ENCODE data around the gene HMGCL.
"Not testable (repeated sequence)": the region's sequence is repeated elsewhere in the genome, so short reads cannot be mapped to it uniquely, and the experiment has no call there.

The HMGCL gene

DNA sequence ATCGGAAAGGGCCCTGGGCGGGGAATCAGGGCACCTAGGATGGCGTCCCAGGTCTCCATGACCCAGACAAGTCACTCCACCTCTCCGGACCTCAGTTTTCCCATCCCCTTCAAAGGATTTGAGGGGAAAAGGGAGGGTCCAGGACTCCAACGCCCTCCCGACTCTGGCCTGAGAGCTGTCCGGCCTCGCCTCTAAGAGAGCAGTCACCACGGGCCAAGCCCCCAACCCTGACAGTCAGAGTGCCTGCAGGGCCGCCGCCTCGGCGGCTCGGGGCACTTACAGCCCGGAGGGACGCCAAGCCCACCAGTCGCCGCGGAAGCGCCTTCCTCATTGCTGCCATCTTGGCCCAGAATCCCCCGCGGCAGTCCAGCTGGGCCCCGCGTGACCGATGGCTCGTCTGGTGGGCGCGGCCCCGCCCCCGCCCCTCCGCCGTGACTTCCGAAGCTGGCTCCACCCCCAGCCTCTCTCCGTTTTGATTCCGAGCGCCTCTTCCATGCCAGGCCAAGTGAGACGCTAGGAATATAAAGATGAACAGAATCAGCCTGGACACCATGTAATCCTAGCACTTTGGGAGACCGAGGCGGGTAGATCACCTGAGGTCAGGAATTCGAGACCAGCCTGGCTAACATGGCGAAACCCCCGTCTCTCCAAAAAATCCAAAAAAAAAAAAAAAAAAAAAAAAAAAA is at the start of gene HMGCL:
HMGCL (minus strand) TSS at position 354 of the 686 bp plus-strand sequence; CDS start at position 340, 14 bp downstream.
- DNase-seq (ENCODE audit: low read depth) = peak; percentile 43

DNA sequence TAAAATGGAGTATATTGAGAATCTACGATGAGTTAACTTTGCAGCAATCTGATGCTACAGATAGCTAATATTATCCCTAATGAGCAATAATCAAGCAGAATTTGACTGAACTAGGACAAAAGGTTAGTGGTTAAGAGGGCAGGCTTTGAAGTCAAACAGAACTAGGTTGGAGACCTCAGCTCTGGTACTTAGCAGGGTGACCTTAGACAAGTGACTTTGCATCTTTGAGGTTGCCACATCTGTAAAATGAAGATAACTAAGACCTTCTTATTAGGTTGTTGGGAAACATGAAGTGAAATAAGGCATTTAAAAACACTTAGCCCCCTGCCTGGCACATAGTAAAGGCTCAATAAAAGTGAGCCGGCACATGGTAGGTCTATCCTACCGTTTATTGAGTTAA is 47.2 kb upstream of the HMGCL start:
- DNase-seq (ENCODE audit: low read depth) = no peak

GRCh38 chr1:23869051-23869450 is 43.8 kb upstream of the HMGCL start:
- DNase-seq (ENCODE audit: low read depth) = no peak

GRCh38 chr1:23868557-23869016 is 43.4 kb upstream of the HMGCL start:
- DNase-seq (ENCODE audit: low read depth) = no peak

GRCh38 chr1:23867895-23868556 is 42.8 kb upstream of the HMGCL start, which contains the start of gene FUCA1:
FUCA1 (minus strand) TSS chr1:23868290; CDS start chr1:23868286, 4 bp downstream.
- peak; percentile 23 for DNase-seq (ENCODE audit: low read depth)

GRCh38 chr1:23867542-23867894 is 42.3 kb upstream of the HMGCL start:
- DNase-seq (ENCODE audit: low read depth) = no peak

DNA sequence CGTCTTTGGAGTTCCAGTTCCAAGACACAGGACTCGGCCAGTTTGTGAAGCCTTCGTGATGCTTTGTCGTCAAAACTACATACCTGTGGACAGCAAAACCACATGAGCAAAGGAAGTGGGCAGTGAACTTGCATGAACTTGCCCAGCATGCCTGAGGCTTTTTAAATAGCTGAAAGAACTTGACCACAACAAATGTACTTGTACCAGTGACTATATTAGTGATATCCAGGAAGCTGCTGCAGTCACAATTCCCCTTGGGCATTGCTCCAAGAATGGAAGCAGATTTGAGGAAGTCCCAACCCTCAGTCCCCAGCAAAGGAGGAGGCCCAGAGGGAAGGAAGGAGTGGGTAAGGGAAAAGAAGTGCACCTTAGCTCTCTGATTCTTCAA is 40.3 kb upstream of the HMGCL start:
- no peak for DNase-seq (ENCODE audit: low read depth)

GRCh38 chr1:23864801-23865542 is 39.7 kb upstream of the HMGCL start:
- no peak for DNase-seq (ENCODE audit: low read depth)

DNA sequence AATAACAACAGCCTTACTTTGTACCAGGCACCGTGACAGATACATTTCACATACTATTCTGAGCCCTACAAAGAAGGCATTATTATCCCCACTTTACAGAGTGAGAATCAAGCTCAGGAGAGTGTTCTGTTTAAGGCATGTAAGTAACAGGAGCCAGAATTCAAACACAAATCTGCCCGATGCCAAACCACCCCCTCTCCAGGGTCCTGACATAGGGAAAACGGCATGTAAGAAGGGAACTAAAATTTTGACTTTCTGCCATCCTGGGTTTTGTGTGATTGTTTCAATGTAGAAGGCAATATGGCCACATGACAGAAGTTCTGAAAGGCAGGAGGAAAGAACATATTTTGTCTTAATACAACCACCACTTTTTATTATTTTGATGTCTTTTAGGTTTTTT is 37.4 kb upstream of the HMGCL start:
- no peak for DNase-seq (ENCODE audit: low read depth)

DNA sequence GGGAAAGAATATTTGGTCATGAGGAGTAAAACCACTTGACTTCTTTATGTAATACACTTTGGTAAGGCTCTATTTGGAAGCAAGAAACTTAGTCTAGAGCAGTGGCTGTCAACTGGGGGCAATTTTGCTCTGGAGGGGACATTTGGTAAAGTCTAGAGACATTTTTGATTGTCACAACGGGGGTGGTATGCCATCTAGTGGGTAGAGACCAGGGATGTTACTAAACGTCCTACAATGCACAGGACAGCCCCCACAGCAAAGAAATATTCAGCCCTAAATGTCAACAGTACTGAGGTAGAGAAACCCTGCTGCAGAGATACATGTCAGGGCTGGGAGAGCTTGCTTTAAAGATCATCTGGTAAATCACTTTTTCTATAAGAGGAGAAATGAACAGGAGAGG is 29.3 kb upstream of the HMGCL start:
- DNase-seq (ENCODE audit: low read depth) = no peak

DNA sequence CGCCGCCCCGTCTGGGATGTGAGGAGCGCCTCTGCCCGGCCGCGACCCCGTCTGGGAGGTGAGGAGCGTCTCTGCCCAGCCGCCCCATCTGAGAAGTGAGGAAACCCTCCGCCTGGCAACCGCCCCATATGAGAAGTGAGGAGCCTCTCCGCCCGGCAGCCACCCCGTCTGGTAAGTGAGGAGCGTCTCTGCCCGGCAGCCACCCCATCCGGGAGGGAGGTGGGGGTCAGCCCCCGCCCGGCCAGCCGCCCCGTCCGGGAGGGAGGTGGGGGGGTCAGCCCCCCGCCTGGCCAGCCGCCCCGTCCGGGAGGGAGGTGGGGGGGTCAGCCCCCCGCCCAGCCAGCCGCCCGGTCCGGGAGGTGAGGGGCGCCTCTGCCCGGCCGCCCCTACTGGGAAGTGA is 27.9 kb upstream of the HMGCL start:
- not testable (repeated sequence) for DNase-seq (ENCODE audit: low read depth)

DNA sequence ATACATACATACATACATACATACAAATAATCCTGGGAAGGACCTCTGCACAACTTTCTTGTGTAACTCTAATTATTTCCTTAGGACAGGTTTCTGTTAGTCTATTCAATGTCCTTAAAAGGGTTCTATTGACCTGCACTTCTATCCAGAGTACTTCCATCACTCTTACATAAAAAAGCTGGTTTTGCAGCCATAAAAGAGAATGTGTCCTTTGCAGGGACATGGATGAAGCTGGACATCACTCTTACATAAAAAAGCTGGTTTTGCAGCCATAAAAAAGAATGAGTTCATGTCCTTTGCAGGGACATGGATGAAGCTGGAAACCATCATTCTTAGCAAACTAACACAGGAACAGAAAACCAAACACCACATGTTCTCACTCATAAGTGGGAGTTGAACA is 26.2 kb upstream of the HMGCL start:
- DNase-seq (ENCODE audit: low read depth) = not testable (repeated sequence)

GRCh38 chr1:23848673-23849616 is 23.7 kb upstream of the HMGCL start:
- no peak for DNase-seq (ENCODE audit: low read depth)

GRCh38 chr1:23847482-23848095 is 22.4 kb upstream of the HMGCL start:
- not testable (repeated sequence) for DNase-seq (ENCODE audit: low read depth)

DNA sequence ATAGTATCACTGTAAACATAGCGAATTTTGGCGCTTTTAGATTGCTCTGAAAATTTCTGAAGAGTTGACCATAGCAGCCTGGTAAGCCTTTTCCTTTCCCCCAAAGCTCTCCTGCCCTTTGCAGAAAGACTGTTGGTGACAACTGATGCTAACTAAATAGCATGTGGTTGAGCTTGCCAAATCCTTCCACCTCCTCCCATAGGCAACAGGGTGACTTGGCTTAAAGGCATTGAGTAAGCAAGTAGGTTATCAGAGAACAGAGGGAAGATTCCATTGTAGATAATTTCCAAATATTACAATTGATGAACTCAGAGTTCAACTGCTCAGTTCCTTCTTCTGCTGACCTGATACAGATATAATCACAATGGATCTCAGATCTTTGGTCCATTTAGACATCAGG is 19.9 kb upstream of the HMGCL start:
- no peak for DNase-seq (ENCODE audit: low read depth)

DNA sequence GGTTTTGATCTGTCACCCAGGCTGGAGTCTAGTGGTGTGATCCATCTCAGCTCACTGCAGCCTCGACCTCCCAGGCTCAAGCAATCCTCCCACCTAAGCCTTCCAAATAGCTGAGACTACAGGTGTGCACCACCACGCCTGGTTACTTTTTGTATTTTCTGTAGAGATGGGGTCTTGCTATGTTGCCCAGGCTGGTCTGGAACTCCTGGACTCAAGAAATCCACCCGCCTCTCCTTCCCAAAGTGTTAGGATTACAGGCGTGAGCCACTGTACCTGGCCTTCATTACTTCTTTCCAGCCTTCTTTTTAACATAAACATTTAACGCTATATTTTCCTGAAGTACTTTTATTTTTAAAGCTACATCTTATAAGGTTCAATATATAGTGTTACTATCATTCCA is 18.4 kb upstream of the HMGCL start:
- DNase-seq (ENCODE audit: low read depth) = no peak

GRCh38 chr1:23838401-23838866 is 13.2 kb upstream of the HMGCL start:
- no peak for DNase-seq (ENCODE audit: low read depth)

DNA sequence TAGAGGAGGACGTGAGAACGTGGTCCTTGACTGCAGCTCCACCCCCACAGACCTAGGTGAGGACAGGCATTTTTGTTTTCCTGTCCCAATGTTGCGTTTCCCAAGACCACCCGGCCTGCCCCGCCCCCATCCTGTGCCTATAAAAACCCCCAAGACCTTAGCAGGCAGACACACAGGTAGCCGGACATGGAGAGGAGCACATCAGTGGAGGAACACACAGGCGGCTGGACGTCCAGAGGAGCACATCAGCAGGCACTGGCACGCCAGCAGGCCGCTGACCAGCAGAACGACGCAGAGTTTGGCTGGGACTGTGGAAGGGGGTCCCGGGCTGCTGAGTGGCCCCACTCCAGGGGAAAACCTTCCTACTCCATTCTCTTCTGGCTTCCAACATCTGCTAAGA is 12.7 kb upstream of the HMGCL start:
- DNase-seq (ENCODE audit: low read depth) = no peak

- DNase-seq (ENCODE audit: low read depth) = no peak
Observed at GRCh38 chr1:23836037-23836436, 10.8 kb upstream of the HMGCL start.

GRCh38 chr1:23834156-23834555 is 8.9 kb upstream of the HMGCL start:
- not testable (repeated sequence) for DNase-seq (ENCODE audit: low read depth)

- no peak for DNase-seq (ENCODE audit: low read depth)
Observed at GRCh38 chr1:23827717-23828116, 2.5 kb upstream of the HMGCL start.
